ENCODE measurements around the gene ZNF653.

Gene ZNF653

GRCh38 chr19:11535792-11536595 is 30.4 kb upstream of the ZNF653 start:
- H3K79me2 ChIP-seq (ENCODE audit: insufficient read depth, low read depth): no peaks in the 10 kb centered on the region
- H3K4me2 ChIP-seq: peak overlapping the region; percentile 35
- no peak overlapping the region for H3K9ac ChIP-seq
- peaks cover 2% of the 10 kb centered on the region; the same call in 1 of the 2 replicates for H3K27me3 ChIP-seq (ENCODE audit: insufficient read depth, low read depth)
- H3K4me3 ChIP-seq (IDR thresholded peaks at IDR 0.05; ENCODE audit: insufficient read depth, low read depth, low read length): no peak overlapping the region
- peak overlapping the region; percentile 64 for H2AFZ ChIP-seq (ENCODE audit: low read depth)
- peaks cover 10% of the 10 kb centered on the region for H3K4me1 ChIP-seq (ENCODE audit: low read depth, poor library complexity, severe bottlenecking)
- H3K36me3 ChIP-seq (ENCODE audit: insufficient read depth): no peaks in the 10 kb centered on the region
- H4K20me1 ChIP-seq (ENCODE audit: insufficient read depth): no peaks in the 10 kb centered on the region
- peak; percentile 81 for TF ChIP-seq CTCF (conservative IDR thresholded peaks at IDR 0.05; ENCODE audit: low read depth, low read length)
- H3K27ac ChIP-seq: no peak overlapping the region

GRCh38 chr19:11534948-11535347 is 29.3 kb upstream of the ZNF653 start:
- Histone ChIP-seq H3K79me2 (ENCODE audit: insufficient read depth, low read depth) (no peaks in the 10 kb centered on the region), H4K20me1 (ENCODE audit: insufficient read depth) (no peaks in the 10 kb centered on the region), H3K27me3 (ENCODE audit: insufficient read depth, low read depth) (peaks cover 2% of the 10 kb centered on the region; the same call in 1 of the 2 replicates), H3K4me1 (ENCODE audit: low read depth, poor library complexity, severe bottlenecking) (peaks cover 10% of the 10 kb centered on the region), H3K4me3 (IDR thresholded peaks at IDR 0.05; ENCODE audit: insufficient read depth, low read depth, low read length) (no peak overlapping the region), H2AFZ (ENCODE audit: low read depth) (no peak overlapping the region; the same call in 1 of the 2 replicates), H3K27ac (no peak overlapping the region), H3K9ac (no peak overlapping the region), H3K36me3 (ENCODE audit: insufficient read depth) (no peaks in the 10 kb centered on the region), H3K4me2 (no peak overlapping the region)
- no peak for TF ChIP-seq CTCF (conservative IDR thresholded peaks at IDR 0.05; ENCODE audit: low read depth, low read length)

DNA sequence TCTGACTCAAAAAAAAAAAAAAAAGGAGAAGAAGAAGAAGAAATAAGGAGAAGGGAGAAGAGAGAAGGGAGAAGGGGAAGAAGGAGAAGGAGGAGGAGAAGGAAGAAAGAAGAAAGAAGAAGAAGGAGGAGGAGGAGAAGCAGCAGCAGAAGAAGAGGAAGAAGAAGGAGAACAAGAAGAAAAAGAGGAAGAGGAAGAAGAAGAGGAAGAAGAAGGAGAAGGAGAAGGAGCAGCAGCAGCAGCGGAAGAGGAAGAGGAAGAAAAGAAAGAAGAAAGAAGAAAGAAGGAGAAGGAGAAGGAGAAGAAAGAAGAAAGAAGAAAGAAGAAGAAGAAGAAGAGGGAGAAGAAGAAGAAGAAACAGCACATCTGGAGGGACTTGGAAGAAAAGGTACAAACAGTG is 28.9 kb upstream of the ZNF653 start:
- Histone ChIP-seq H3K27me3 (ENCODE audit: insufficient read depth, low read depth) (peaks cover 2% of the 10 kb centered on the region; the same call in 1 of the 2 replicates), H3K27ac (no peak overlapping the region), H2AFZ (ENCODE audit: low read depth) (no peak overlapping the region), H3K79me2 (ENCODE audit: insufficient read depth, low read depth) (no peaks in the 10 kb centered on the region), H3K4me1 (ENCODE audit: low read depth, poor library complexity, severe bottlenecking) (peaks cover 10% of the 10 kb centered on the region), H3K4me2 (no peak overlapping the region), H3K9ac (no peak overlapping the region), H4K20me1 (ENCODE audit: insufficient read depth) (no peaks in the 10 kb centered on the region), H3K36me3 (ENCODE audit: insufficient read depth) (no peaks in the 10 kb centered on the region), H3K4me3 (IDR thresholded peaks at IDR 0.05; ENCODE audit: insufficient read depth, low read depth, low read length) (no peak overlapping the region)
- no peak for TF ChIP-seq CTCF (conservative IDR thresholded peaks at IDR 0.05; ENCODE audit: low read depth, low read length)

DNA sequence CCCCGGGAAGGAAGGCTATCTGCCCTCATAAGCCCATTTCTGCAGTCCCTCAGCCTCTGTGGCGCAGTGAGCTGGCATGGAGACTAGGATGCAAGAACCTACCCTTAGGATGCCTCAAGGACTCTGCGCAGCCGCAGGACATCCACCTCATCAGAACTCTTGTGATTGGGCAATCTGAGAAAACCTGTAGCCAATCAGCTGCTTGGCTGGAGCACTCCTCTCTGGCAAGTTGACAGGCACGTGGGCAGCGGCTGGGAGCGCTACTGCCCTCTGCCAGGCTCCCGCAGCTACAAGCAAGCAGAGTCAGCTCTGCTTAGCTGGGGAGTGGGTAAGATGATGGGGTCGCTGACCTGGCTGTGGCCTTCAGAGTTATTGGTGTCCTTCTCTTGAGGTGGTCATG is 24.8 kb upstream of the ZNF653 start:
- TF ChIP-seq CTCF (conservative IDR thresholded peaks at IDR 0.05; ENCODE audit: low read depth, low read length): no peak
- Histone ChIP-seq H2AFZ (ENCODE audit: low read depth) (no peak overlapping the region), H3K79me2 (ENCODE audit: insufficient read depth, low read depth) (no peaks in the 10 kb centered on the region), H3K4me1 (ENCODE audit: low read depth, poor library complexity, severe bottlenecking) (peaks cover 12% of the 10 kb centered on the region), H3K27ac (no peak overlapping the region), H3K4me2 (no peak overlapping the region), H3K4me3 (IDR thresholded peaks at IDR 0.05; ENCODE audit: insufficient read depth, low read depth, low read length) (no peak overlapping the region), H3K36me3 (ENCODE audit: insufficient read depth) (no peaks in the 10 kb centered on the region), H3K9ac (no peak overlapping the region), H3K27me3 (ENCODE audit: insufficient read depth, low read depth) (peaks cover under 1% of the 10 kb centered on the region; the same call in 1 of the 2 replicates), H4K20me1 (ENCODE audit: insufficient read depth) (no peaks in the 10 kb centered on the region)
